Activated CD4-positive, CD25-positive, alpha-beta regulatory T cell treated with anti-CD3 and anti-CD28 coated beads, Interleukin-2, amount 50 U/mL, for 72 hours (primary cell): ENCODE data around the gene PQBP1.

Experiments
- DNase-seq: peaks from one replicate; pipeline ENCODE4 v3.0.0; 2021

The PQBP1 gene

GRCh38 chrX:48924270-48924669 lies 26.5 kb downstream of the PQBP1 start:
- DNase-seq = peak; percentile 49

GRCh38 chrX:48927123-48927522 lies 29.4 kb downstream of the PQBP1 start:
- no peak for DNase-seq

- DNase-seq = no peak
Observed at GRCh38 chrX:48927736-48928382, 30.1 kb downstream of the PQBP1 start.

GRCh38 chrX:48933757-48934156 lies 36.0 kb downstream of the PQBP1 start:
- no peak for DNase-seq

- DNase-seq = no peak
Observed at GRCh38 chrX:48934581-48935300, 37.0 kb downstream of the PQBP1 start.

- no peak for DNase-seq
Observed at GRCh38 chrX:48935301-48935670, 37.6 kb downstream of the PQBP1 start.

GRCh38 chrX:48936429-48937053 lies 38.8 kb downstream of the PQBP1 start:
- DNase-seq = no peak

- DNase-seq = peak; percentile 95
Observed at GRCh38 chrX:48937054-48937907, 39.6 kb downstream of the PQBP1 start.

GRCh38 chrX:48938721-48939425 lies 41.1 kb downstream of the PQBP1 start:
- peak; percentile 74 for DNase-seq

- no peak for DNase-seq
Observed at GRCh38 chrX:48939524-48940228, 41.9 kb downstream of the PQBP1 start.

GRCh38 chrX:48940404-48940955 lies 42.8 kb downstream of the PQBP1 start:
- DNase-seq = no peak

GRCh38 chrX:48942895-48943294 lies 45.2 kb downstream of the PQBP1 start:
- DNase-seq = no peak

GRCh38 chrX:48945517-48946348 lies 48.0 kb downstream of the PQBP1 start:
- DNase-seq = peak; percentile 65

- DNase-seq = no peak
Observed at GRCh38 chrX:48948589-48948988, 50.9 kb downstream of the PQBP1 start.
